Measurements from ENCODE around the gene FSCN2.

DNA sequence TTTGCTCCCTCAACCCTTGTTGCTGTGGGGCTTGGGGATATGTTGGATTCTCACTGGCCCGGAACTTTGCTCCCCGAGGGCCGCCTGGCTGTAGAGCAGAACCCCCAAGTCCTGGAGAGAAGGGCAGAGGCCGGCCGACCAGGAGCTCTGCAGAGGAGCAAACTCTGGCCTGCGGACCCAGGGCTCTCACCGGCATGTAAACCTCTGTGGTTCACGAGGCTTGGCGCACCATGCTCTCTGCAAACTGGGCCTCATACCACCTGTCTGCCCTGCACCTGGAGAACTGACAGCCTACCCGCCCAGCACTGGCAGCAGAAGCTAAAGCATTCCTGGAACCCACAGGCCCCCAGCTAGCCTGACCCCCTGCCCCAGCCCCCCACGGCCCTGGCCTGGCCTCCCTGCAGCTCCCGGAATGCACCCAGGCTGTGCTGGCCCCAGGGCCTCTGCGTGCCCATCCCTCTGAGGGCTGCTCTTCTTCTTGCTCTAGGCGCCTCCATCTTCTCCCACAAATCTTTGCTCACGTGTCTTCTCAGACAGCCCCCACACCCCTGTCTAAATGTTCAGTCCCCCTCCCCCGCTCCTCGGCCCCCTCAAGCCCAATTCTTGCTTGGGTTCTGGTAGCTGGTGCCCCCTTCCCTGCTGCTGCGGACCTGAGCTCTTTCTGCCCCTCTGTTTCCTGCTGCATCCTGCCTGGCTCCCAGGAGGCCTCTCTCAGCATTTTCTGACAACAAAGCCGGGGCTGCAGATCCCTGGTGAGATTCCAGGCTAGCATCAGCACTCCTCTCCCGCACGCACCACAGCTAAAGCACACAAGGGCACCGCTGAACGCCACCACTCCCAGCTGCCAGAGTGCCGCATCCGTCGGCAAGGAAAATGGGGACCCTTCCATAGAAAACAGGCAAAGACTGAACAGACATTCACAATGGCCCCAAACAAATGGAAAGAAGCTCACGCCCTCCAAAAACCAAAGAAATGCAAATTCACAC lies 38.9 kb upstream of the FSCN2 start:
- TF ChIP-seq POLR2AphosphoS5 (IDR thresholded peaks at IDR 0.05; ENCODE audit: low read depth, low read length) = no peak
- no peak for TF ChIP-seq RFX5 (IDR thresholded peaks at IDR 0.05; ENCODE audit: low read length)
- TF ChIP-seq, protein P1, sequence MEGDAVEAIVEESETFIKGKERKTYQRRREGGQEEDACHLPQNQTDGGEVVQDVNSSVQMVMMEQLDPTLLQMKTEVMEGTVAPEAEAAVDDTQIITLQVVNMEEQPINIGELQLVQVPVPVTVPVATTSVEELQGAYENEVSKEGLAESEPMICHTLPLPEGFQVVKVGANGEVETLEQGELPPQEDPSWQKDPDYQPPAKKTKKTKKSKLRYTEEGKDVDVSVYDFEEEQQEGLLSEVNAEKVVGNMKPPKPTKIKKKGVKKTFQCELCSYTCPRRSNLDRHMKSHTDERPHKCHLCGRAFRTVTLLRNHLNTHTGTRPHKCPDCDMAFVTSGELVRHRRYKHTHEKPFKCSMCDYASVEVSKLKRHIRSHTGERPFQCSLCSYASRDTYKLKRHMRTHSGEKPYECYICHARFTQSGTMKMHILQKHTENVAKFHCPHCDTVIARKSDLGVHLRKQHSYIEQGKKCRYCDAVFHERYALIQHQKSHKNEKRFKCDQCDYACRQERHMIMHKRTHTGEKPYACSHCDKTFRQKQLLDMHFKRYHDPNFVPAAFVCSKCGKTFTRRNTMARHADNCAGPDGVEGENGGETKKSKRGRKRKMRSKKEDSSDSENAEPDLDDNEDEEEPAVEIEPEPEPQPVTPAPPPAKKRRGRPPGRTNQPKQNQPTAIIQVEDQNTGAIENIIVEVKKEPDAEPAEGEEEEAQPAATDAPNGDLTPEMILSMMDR (IDR thresholded peaks at IDR 0.05) = no peak
- no peak for TF ChIP-seq TAF1 (IDR thresholded peaks at IDR 0.05; ENCODE audit: borderline replicate concordance, low read depth, low read length)
- TF ChIP-seq FOXM1 (IDR thresholded peaks at IDR 0.05; ENCODE audit: low read depth) = no peak
- TF ChIP-seq SMC3 (IDR thresholded peaks at IDR 0.05; ENCODE audit: low read depth, low read length) = no peak
- TF ChIP-seq RXRA (IDR thresholded peaks at IDR 0.05; ENCODE audit: borderline replicate concordance, low read depth) = no peak
- no peak for TF ChIP-seq ELF1 (IDR thresholded peaks at IDR 0.05)

Data from SK-N-SH (cell line).